Endothelial cell of umbilical vein (primary cell): ENCODE data around the gene SLC22A4. TPM values are rescaled to one million over a fixed set of nuclear protein-coding genes. Genes with fewer than 3 reads are reported as not detected.
A peak's percentile ranks its signal among the peaks of the same experiment; 100 is the strongest.

Experiments
- BruUV-seq: library from RNA; stranded (reverse); fragments of 400-500 nt; replicated peaks from 2 replicates; lab custom pipeline; 2021; lab: Mats Ljungman, UMichigan
- CTCF ChIA-PET: fragments of 300-600, 350-600 bp; sonication (Branson Sonifier 250); formaldehyde crosslinking; loops from one replicate; lab custom pipeline; 2021; ENCODE audit warnings: antibody characterized with exemption, inconsistent platforms; lab: Charles Lee
- POLR2A ChIA-PET: fragments of 300-600, 350-600 bp; sonication (Branson Sonifier 250); formaldehyde crosslinking; loops from one replicate; lab custom pipeline; 2021; ENCODE audit warnings: antibody characterized with exemption, inconsistent platforms; lab: Charles Lee
- DNase-seq: peaks from one replicate; pipeline ENCODE4 v3.0.0-alpha.2; 2011; ENCODE audit warnings: low read depth, low spot score
- FAIRE-seq: peaks from 2 replicates; lab custom pipeline; 2011; peaks lifted over from hg19 to GRCh38; lab: Jason Lieb, UNC
- H2AFZ ChIP-seq: 2 replicates; pipeline ENCODE4 v1.6.0; 2012; ENCODE audit warnings: low read depth, low read length, control low read depth, inconsistent platforms
- H3K27ac ChIP-seq: 2 replicates; pipeline ENCODE4 v1.5.1; 2011; ENCODE audit warnings: low read depth, mild to moderate bottlenecking, control low read depth, low read length, moderate library complexity; ENCODE audit not compliant: insufficient read depth
- H3K27me3 ChIP-seq, 2 experiments: 2 replicates each; pipeline versions ENCODE4 v1.6.0 to v1.6.1; 2011; ENCODE audit warnings: low read length in 2 of 2, mixed read lengths in 1 of 2; ENCODE audit not compliant: control insufficient read depth in 2 of 2, insufficient read depth in 2 of 2
- H3K36me3 ChIP-seq, 2 experiments: 2 replicates in 1 of 2; 3 replicates in 1 of 2; pipeline ENCODE4 v1.5.1; 2011; ENCODE audit warnings: low read length in 2 of 2, mild to moderate bottlenecking in 1 of 2, moderate library complexity in 1 of 2; ENCODE audit not compliant: control insufficient read depth in 2 of 2, insufficient read depth in 2 of 2; ENCODE audit errors: extremely low read depth in 1 of 2
- H3K4me1 ChIP-seq: 3 replicates; pipeline ENCODE4 v1.5.1; 2011; ENCODE audit warnings: mild to moderate bottlenecking, low read length; ENCODE audit not compliant: control insufficient read depth, insufficient read depth; ENCODE audit errors: extremely low read depth
- H3K4me2 ChIP-seq: 2 replicates; pipeline ENCODE4 v1.6.1; 2011; ENCODE audit warnings: low read length, control low read depth, mixed read lengths; ENCODE audit not compliant: insufficient read depth
- H3K4me3 ChIP-seq, 3 experiments: fragments of 200-600 bp in 1 of 3; sonication (generic), shearing (Covaris generic) in 1 of 3; replicated peaks in 1 of 3; 2 replicates each; pipeline ENCODE4 v1.5.1; 2011 to 2016; ENCODE audit warnings: control low read depth in 3 of 3, low read length in 3 of 3, mild to moderate bottlenecking in 2 of 3, inconsistent platforms in 1 of 3, low read depth in 1 of 3, moderate library complexity in 1 of 3; ENCODE audit not compliant: insufficient read depth in 1 of 3
- H3K79me2 ChIP-seq: 2 replicates; pipeline ENCODE4 v1.6.0; 2012; ENCODE audit warnings: low read length, inconsistent platforms; ENCODE audit not compliant: control insufficient read depth, insufficient read depth
- H3K9ac ChIP-seq: replicated peaks from 2 replicates; pipeline ENCODE3; 2011; ENCODE audit warnings: low read length, control low read depth; ENCODE audit not compliant: insufficient read depth; ENCODE audit errors: extremely low read depth
- H3K9me1 ChIP-seq: replicated peaks from 3 replicates; pipeline ENCODE4 v1.6.0; 2011; ENCODE audit warnings: mild to moderate bottlenecking, low read length; ENCODE audit not compliant: control insufficient read depth, insufficient read depth; ENCODE audit errors: extremely low read depth
- H3K9me3 ChIP-seq: replicated peaks from 2 replicates; pipeline ENCODE4 v1.5.1; 2012; ENCODE audit warnings: low read length, inconsistent platforms; ENCODE audit not compliant: control insufficient read depth, insufficient read depth
- H4K20me1 ChIP-seq: replicated peaks from 2 replicates; pipeline ENCODE3; 2011; ENCODE audit warnings: mild to moderate bottlenecking, low read length; ENCODE audit not compliant: control insufficient read depth, insufficient read depth; ENCODE audit errors: extremely low read depth
- CTCF ChIP-seq, 2 donors: IDR thresholded peaks; 1 replicate in 1 of 2; 2 replicates in 1 of 2; pipeline ENCODE4 v1.5.1; 2011; ENCODE audit warnings: low read length in 2 of 2, mild to moderate bottlenecking in 2 of 2, moderate library complexity in 2 of 2, control low read depth in 1 of 2, inconsistent platforms in 1 of 2, low read depth in 1 of 2; ENCODE audit not compliant: insufficient read depth in 1 of 2; ENCODE audit errors: extremely low read depth in 1 of 2
- EZH2 ChIP-seq: IDR thresholded peaks from 2 replicates; pipeline ENCODE4 v1.6.1; 2012; ENCODE audit warnings: borderline replicate concordance, low read depth, mild to moderate bottlenecking, moderate library complexity, low read length, inconsistent platforms; ENCODE audit not compliant: severe bottlenecking
- FOS ChIP-seq: IDR thresholded peaks from 2 replicates; pipeline ENCODE4 v1.6.1; 2011; ENCODE audit warnings: mild to moderate bottlenecking, low read length, moderate library complexity, borderline replicate concordance; ENCODE audit not compliant: insufficient read depth
- GATA2 ChIP-seq: IDR thresholded peaks from 2 replicates; pipeline ENCODE4 v1.7.0; 2011; ENCODE audit warnings: low read depth, mild to moderate bottlenecking, moderate library complexity, mixed read lengths, low read length; ENCODE audit not compliant: insufficient read length, insufficient read depth
- JUN ChIP-seq: IDR thresholded peaks from 2 replicates; pipeline ENCODE4 v1.6.1; 2011; ENCODE audit warnings: borderline replicate concordance, low read depth; ENCODE audit not compliant: insufficient read length, insufficient read depth
- MAX ChIP-seq: IDR thresholded peaks from 2 replicates; pipeline ENCODE4 v1.6.1; 2011; ENCODE audit not compliant: insufficient read depth, insufficient read length
- MYC ChIP-seq: IDR thresholded peaks from one replicate; pipeline ENCODE4 v1.6.1; 2011; ENCODE audit warnings: mild to moderate bottlenecking, low read depth, low read length
- POLR2A ChIP-seq: IDR thresholded peaks from 2 replicates; pipeline ENCODE4 v1.6.1; 2012; ENCODE audit warnings: low read depth, mild to moderate bottlenecking, control low read depth, low read length
- POLR2AphosphoS5 ChIP-seq: IDR thresholded peaks from 2 replicates; pipeline ENCODE4 v1.6.1; 2012; ENCODE audit warnings: low read depth, mild to moderate bottlenecking, control low read depth, low read length, moderate library complexity; ENCODE audit not compliant: insufficient read depth
- dilution Hi-C: fragments of 300-500 bp; cut with MboI; formaldehyde crosslinking; loops from one replicate; pipeline ENCODE4 v1.15.0; 2019; ENCODE audit warnings: low sequenced_read_pairs; ENCODE audit not compliant: extremely low pct_ligation_motif_present
- intact Hi-C: fragments of 100-400 bp; cut with micrococcal nuclease; formaldehyde crosslinking; loops from one replicate; pipeline ENCODE4 v1.10.0; 2022
- polyA plus RNA-seq, 4 experiments: library from polyadenylated mRNA; depleted of rRNA in 3 of 4; stranded (reverse) in 3 of 4; unstranded in 1 of 4; fragments of >200 nt; gene quantifications; 2 replicates each; pipeline versions ENCODE4 v1.2.1 to v1.2.3, GENCODE V29; 2011 to 2012; ENCODE audit warnings: missing spikeins in 1 of 4
- total RNA-seq: library from RNA; stranded (reverse); gene quantifications from 2 replicates; pipeline ENCODE4 v1.2.3, GENCODE V29; 2021

Gene SLC22A4
- total and polyA plus RNA-seq, 2 donors (not counting 3 experiments of a cell fraction or from before 2014, with no cell fraction given): 4.9 to 6.9 TPM

GRCh38 chr5:132387640-132388117, 93.5 kb downstream of the SLC22A4 start:
- BruUV-seq: no TSS peak
- Histone ChIP-seq H3K27ac (peak overlapping the region; percentile 99), H4K20me1 (no peaks in the 10 kb centered on the region), H3K36me3 (no peaks in the 10 kb centered on the region), H3K4me3 (peak overlapping the region in 1 of 3 experiments; percentile 28), H3K9ac (peak overlapping the region; percentile 85), H3K9me3 (no peaks in the 10 kb centered on the region), H3K79me2 (no peaks in the 10 kb centered on the region), H3K4me1 (peaks cover 48% of the 10 kb centered on the region), H2AFZ (peak overlapping the region; percentile 8), H3K27me3 (no peaks in the 10 kb centered on the region), H3K4me2 (peak overlapping the region; percentile 86), H3K9me1 (no peaks in the 10 kb centered on the region)
- dilution Hi-C loops: no loop called here
- POLR2A ChIA-PET: interaction anchor here (1.2 to 2.6 kb wide), 3 partner anchors 103 to 112 kb away, joined by 3 to 14 read pairs (median 4); partner anchors contain the start of gene IRF1
- CTCF ChIA-PET: interaction anchor here (0.6 to 5.9 kb wide), 21 partner anchors 23 to 495 kb away, joined by 3 to 220 read pairs (median 6); partner anchors contain the start of genes IRF1, KIF3A and SLC22A4
- intact Hi-C loops: loop anchor here (1.0 to 10.0 kb wide), 10 partner anchors 23 to 857 kb away; partner anchors contain the start of genes GDF9, HSPA4, IL13 and UQCRQ
- no peak for FAIRE-seq
- TF ChIP-seq MAX (no peak), FOS (peak; percentile 84), MYC (no peak), CTCF (IDR thresholded peaks at IDR 0.05; ENCODE audit: extremely low read depth in 1 of 2, insufficient read depth in 1 of 2, low read depth in 1 of 2, low read length in 2 of 2) (no peak), POLR2A (no peak), JUN (peak; percentile 89), POLR2AphosphoS5 (peak; percentile 53), GATA2 (no peak), EZH2 (no peak)
- peak; percentile 96 for DNase-seq
